Transverse colon (tissue), 3 donors: ENCODE results near the gene ACTA2.

ENCODE experiments used
- CTCF ChIP-seq, 5 experiments: fragments of 200-600 bp in 3 of 5; fragments of 450-650 bp in 2 of 5; sonication (generic) in 3 of 5; IDR thresholded peaks; 1 replicate in 2 of 5; 2 replicates in 3 of 5; pipeline ENCODE4 v1.5.1; 2016 to 2017; ENCODE audit warnings: antibody characterized with exemption in 5 of 5, inconsistent platforms in 3 of 5, mild to moderate bottlenecking in 2 of 5, moderate library complexity in 1 of 5
- EP300 ChIP-seq: sonication (generic); formaldehyde crosslinking; IDR thresholded peaks from one replicate; pipeline ENCODE4 v1.6.1; 2017; ENCODE audit warnings: antibody characterized with exemption, low read depth
- POLR2A ChIP-seq: fragments of 450-650 bp; IDR thresholded peaks from one replicate; pipeline ENCODE4 v1.6.1; 2016; ENCODE audit warnings: antibody characterized with exemption, mild to moderate bottlenecking, moderate library complexity

DNA sequence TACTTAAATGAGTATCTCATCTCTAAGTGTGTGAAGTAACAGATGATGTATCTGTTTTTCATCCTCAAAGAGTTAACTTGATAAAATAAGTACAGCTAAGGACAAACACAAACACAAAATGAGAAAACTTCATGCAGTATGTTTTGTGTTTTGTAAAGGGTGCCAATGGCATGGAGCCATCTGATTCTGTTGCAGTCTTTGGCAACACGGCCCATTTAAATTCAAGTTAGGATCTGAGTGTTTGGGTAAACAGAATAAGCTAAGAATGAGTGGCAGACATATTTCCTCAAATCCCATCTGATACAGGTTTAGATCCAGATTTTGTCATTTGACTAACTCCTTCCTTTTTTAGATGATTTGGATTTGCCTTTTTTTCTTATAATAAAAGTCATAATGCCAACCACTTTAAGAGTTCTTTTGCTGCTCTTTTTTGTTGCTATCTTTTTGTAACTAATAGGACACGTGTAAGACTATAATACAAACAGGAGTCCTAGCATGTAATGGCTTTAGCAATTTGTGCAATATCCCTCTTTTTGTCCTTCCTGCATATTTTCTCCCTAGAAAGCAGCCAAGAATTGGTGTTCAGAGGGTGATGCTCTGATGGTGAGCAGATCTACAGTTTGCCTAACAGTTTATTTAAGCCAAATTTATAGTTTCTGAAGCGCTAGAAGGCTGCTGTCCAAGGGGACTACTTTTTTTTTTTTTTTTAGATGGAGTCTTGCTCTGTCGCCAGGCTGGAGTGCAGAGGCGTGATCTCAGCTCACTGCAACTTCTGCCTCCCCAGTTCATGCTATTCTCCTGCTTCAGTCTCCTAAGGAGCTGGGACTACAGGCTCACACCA is 18.9 kb upstream of the ACTA2 start:
- TF ChIP-seq CTCF (IDR thresholded peaks at IDR 0.05) (no peak), POLR2A (no peak), EP300 (no peak)
